Non-pigmented ciliary epithelial cell (primary cell): ENCODE data around the gene MATN1.
A peak's percentile ranks its signal among the peaks of the same experiment; 100 is the strongest.

ENCODE experiments used
- DNase-seq: peaks from one replicate; pipeline ENCODE4 v3.0.0-alpha.2; 2010; ENCODE audit warnings: low read depth

Gene MATN1

DNA sequence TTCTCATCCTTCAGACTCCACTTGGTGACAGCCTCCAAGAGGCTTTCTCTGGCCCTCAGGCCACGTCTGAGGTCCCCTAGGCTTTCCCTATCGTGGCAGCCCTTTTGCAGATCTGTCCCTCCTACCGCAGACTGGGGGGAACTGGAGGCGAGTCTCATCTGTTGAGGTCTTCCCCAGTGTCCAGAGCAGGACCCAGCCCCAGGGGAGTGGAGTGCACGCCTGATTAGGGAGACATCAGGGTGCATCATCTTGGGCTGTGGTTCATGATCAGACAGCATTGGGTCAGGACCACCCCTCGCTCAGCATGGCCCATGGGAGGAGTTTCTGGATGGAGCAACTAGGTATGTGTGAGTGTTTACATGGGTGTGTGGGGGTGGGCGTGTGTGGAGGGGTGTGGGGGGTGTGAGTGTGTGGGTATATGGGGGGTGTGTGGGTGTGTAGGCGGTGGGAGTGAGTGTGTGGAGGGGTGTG lies 8.5 kb upstream of the MATN1 start:
- no peak for DNase-seq

- DNase-seq: no peak
Measured at GRCh38 chr1:30731109-30731805, 7.9 kb upstream of the MATN1 start.

DNA sequence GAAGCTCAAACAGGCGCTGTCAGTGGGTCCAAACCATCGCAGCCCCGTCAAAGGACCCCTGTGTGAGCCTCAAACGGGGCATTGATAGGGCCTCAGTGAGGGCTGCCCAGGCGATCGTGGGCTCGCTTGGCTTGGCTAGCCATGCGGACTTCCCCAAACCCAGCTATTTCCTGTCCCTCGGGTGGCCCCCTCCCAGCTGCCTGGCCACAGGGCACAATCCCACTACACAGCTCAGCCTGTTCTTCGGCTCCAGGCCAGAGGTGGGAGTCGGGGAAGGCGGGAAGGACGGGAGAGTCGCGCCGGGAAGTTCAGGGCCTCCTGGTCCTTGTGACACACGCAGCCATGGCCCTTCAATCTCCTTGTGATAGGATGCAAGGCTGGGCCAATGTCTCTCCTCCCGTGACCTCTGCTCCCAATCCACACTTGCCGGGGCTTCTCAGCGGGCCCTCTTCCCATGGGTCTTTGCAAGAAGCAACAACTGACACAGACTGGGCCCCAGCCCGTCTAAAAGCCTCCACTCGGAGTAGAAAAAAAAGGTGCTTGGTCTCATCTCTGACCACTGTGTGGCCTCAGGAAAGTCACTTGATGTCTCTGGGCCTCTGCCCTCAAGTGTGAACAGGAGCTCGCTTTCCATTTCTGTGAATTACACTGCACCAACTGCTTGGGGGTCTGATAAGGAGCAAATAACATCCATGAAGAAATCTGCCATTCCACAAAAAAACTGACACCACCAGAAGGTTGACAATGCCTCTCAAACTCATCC lies 7.1 kb upstream of the MATN1 start:
- DNase-seq: no peak

GRCh38 chr1:30729901-30730300 lies 6.5 kb upstream of the MATN1 start:
- no peak for DNase-seq

DNA sequence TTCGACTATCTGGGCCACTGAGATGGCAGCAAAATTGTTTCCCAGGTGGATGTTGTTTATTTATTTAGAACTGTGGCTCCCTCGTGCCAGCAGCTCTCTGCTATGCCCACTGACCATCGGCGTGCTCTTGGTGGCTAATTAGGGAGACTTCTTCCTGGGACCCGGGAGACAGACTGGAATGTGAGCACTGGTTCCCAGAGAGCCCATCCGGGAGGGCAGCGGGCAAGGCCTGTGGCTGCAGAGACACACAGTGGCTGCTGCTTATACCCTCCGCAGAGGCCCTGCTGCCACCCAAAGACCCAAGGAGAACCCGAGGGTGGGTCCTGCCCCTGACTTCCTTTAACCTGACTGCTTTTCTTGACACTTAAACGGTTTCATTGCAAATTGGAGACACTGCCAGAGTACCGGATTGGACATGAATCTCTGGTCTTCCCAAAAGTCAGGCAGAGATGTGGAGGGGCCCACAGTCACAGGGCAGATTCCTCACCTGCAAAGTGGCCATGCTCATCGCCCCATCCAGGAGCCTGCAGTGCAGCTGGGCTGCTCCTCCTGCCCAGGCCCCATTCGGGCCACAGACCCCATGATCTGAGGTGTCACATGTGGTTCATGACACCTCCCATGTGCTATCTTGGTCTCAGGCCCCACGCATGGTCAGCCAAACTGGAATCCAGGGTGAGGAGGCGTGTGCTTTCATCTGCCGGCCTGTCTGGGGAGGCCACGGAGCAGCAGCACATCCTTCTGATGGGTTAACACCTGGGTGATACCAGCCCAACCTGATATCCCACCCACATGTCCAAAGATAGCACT lies 5.7 kb upstream of the MATN1 start:
- DNase-seq: no peak

DNA sequence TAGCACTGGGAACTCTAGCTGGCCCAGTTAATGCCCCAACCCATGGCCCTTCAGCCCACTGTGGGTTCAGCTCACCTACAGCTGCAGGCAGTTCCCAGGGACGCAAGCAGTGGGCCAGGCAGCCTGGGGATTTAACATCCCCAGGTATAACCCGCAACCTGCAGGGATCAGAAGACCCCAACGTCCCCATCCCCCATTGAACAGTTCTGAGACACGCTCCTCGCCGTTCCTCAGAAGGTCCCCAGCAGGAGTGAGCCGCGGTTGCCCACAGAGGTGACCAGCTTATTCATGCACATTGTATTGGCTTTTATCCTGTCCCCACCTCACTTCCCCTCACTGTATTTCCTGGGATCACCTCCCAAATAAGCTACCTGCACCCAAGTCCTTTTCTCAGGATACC lies 5.0 kb upstream of the MATN1 start:
- DNase-seq: no peak

GRCh38 chr1:30727824-30728223 lies 4.4 kb upstream of the MATN1 start:
- no peak for DNase-seq

DNA sequence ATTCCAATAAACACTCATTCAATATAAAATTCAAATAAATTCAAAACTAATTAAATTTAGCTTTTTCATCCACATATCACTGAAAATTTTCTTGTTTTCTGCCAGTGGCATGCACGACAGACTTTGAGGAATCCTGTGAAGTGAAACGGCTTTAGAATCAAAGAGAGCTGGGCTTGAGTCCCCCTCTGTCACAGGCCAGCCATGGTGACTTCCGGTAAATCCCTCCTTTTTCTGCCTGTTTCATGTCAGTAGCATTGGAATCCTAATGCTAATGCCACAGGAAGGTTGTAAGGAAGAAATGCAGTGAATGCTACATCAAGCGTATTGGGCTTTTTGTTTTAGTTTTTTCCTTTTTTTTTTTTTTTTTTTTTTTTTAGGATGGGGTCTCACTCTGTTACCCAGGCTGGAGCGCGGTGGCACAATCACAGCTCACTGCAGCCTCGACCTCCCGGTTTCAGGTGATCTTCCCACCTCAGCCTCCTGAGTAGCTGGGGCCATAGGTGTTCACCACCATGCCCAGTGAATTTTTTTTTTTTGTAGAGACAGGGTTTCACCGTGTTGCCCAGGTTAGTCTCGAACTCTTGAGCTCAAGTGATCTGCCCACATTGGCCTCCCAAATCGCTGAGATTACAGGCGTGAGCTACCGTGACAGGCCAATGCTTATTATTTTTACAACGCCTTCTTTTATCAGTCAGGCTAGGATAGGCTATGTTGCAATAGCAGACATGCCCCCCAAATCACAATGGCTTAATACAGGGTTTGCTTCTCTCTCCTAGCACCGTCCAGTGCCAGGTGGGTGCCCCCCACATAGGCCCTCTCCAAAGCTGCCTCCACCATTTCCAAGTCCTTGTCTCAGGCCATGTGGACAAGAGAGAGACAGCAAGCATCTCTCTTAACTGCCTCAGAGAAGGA lies 3.6 kb upstream of the MATN1 start:
- DNase-seq: no peak

- no peak for DNase-seq
Measured at GRCh38 chr1:30726236-30726635, 2.9 kb upstream of the MATN1 start.

DNA sequence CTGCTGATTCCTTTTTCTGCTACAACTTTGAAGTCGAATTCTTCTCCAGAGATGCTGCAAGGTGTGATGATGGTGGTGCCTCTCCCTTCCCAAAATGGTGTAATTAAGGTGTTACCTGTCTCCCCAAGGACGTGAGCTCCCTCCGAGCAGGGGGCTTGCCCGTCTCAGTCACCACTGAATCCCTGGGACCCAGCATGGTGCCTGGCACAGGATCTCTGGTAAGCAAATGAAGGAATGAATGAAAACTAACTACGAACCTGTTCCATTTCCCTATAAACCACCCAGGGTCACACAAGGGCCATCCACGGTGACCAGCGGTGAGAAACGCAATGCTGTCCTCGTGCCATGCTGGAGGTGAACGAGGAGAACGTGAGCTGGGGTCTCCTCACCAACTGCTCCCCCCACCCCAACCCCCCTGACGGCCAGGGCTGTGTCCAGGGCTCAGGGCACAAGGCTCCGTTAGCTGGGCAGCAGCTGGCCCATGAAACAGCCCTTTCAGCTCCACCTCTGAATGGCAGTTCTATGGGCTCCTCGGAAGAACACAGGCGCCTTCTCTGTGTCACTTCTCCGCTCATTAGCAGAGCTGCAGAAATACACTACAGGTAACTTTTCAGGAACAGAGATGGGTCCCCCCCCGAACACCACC lies 2.2 kb upstream of the MATN1 start:
- DNase-seq: no peak

- DNase-seq: no peak
Measured at GRCh38 chr1:30724655-30725421, 1.5 kb upstream of the MATN1 start.

DNA sequence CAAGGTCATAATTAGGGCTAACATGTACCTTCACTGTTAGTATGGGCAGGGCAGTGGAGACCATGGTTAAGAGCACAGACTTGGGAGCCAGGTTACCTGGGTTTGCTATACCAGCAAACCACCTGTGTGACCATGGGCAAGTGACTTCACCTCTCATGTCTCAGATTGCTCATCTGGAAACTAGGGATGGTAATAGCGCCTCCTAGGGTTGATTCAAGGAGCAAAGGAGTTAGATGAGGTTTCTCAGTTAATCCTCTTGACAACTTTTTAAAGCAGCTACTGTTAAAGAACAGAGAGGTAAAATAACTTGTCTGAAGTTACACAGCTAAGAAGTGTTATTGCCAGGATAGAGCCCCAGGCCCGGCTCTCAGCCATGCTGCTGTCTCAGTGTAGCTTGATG lies 790 bp upstream of the MATN1 start:
- no peak for DNase-seq

- no peak for DNase-seq
Measured at GRCh38 chr1:30721812-30722537, 1.4 kb downstream of the MATN1 start.

DNA sequence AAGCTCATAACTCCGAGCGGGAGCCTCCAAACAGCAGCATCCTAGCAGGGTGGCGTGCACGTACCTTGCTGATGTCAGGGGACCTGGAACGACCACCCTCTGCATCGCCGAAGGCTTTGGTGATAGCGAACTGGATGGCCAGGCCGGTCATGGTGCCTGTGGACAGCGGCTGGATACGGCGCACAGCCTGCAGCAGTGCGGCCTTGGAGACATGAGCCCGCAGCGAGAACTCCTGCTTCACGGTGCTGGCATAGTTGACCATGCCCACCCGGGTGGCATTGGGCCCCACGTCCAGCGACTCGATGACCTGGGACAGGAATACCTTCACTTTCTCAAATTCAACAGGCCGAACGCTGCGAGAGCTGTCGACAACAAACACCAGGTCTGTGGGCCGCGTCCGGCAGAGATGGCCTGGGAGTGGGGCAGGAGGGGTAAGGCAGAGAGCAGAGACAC lies 2.0 kb downstream of the MATN1 start:
- no peak for DNase-seq

GRCh38 chr1:30720271-30721223 lies 2.8 kb downstream of the MATN1 start:
- no peak for DNase-seq

- no peak for DNase-seq
Measured at GRCh38 chr1:30719406-30720270, 3.7 kb downstream of the MATN1 start.

DNA sequence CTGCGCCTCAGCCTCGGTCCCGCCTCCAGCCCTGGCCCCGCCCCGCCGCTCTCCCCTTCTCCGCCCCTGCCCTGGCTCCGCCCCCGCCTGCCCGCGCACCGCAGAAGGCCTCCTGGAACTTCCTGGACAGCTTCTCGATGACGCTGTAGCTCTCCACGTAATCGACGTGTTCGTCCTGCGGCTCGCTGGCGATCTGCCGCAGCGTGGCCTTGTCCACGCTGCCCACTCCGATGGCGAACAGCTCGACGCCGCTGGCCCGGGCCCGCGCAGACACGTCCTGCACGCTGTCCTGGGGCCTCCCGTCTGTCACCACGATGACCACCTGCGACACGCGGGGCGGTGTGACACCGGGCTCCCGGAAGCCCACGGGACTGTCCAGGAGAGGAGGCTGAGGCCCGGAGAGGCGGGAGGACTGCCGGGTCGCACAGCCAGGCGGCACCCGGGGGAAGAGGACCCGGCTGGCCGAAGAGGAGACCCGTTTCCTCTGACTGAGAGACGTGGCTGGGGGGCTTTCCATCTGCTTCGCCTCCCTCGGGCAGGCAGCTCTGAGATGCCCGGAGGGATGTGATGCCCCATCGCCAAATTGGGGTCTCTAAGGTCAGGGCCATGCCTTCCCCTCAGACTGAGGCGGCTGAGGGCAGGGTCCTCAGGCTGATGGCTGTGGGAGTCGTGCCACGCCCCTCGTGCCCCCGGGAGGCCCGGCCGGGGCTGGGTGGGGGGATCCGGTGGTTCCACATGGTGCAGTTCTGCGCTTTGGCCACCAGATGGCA lies 4.6 kb downstream of the MATN1 start:
- peak; percentile 91 for DNase-seq
